DND-41 (cell line): Measurements from ENCODE around the gene C17orf114.

ENCODE experiments used
- ATAC-seq: fragments of 200-7000 bp; cut with Tn5 transposase; 3 replicates; pipeline ENCODE4 v1.9.1; 2021; ENCODE audit warnings: low read depth; ENCODE audit not compliant: insufficient read depth
- DNase-seq: peaks from one replicate; pipeline ENCODE4 v3.0.0-alpha.2; 2020
- H2AFZ ChIP-seq: 2 replicates; pipeline ENCODE4 v1.6.0; 2012; ENCODE audit warnings: low read depth, low read length
- H3K27ac ChIP-seq: 2 replicates; pipeline ENCODE4 v1.5.1; 2012; ENCODE audit warnings: low read length, inconsistent platforms
- H3K27me3 ChIP-seq: fragments of 200-600 bp; sonication (generic); 2 replicates; pipeline ENCODE4 v1.6.0; 2012; ENCODE audit warnings: low read length, mild to moderate bottlenecking, inconsistent platforms; ENCODE audit not compliant: insufficient read depth, poor library complexity
- H3K36me3 ChIP-seq: 2 replicates; pipeline ENCODE4 v1.5.1; 2012; ENCODE audit warnings: low read length, inconsistent platforms; ENCODE audit not compliant: insufficient read depth
- H3K4me1 ChIP-seq: 2 replicates; pipeline ENCODE4 v1.5.1; 2012; ENCODE audit warnings: mild to moderate bottlenecking, low read length; ENCODE audit not compliant: insufficient read depth
- H3K4me2 ChIP-seq: 2 replicates; pipeline ENCODE4 v1.6.0; 2012; ENCODE audit warnings: mild to moderate bottlenecking, moderate library complexity, low read length, inconsistent platforms; ENCODE audit not compliant: insufficient read depth
- H3K4me3 ChIP-seq, 2 experiments: fragments of 200-600 bp in 1 of 2; shearing (Covaris generic) in 1 of 2; 2 replicates each; pipeline ENCODE4 v1.5.1; 2012 to 2016; ENCODE audit warnings: inconsistent platforms in 2 of 2, low read length in 2 of 2, mild to moderate bottlenecking in 2 of 2, low read depth in 1 of 2, moderate library complexity in 1 of 2
- H3K79me2 ChIP-seq: 2 replicates; pipeline ENCODE4 v1.6.0; 2012; ENCODE audit warnings: low read length, inconsistent platforms; ENCODE audit not compliant: insufficient read depth
- H3K9ac ChIP-seq: 2 replicates; pipeline ENCODE4 v1.6.0; 2012; ENCODE audit warnings: low read depth, mild to moderate bottlenecking, inconsistent platforms, low read length, moderate library complexity
- H3K9me3 ChIP-seq: 2 replicates; pipeline ENCODE4 v1.5.1; 2012; ENCODE audit warnings: low read length, moderate library complexity, mild to moderate bottlenecking, inconsistent platforms; ENCODE audit not compliant: insufficient read depth, severe bottlenecking
- H4K20me1 ChIP-seq: 2 replicates; pipeline ENCODE4 v1.6.0; 2012; ENCODE audit warnings: low read length; ENCODE audit not compliant: insufficient read depth
- EZH2 ChIP-seq: IDR thresholded peaks from 3 replicates; pipeline ENCODE4 v1.6.1; 2012; ENCODE audit warnings: borderline replicate concordance, low read depth, mild to moderate bottlenecking, moderate library complexity, low read length, inconsistent platforms; ENCODE audit not compliant: severe bottlenecking
- TF ChIP-seq, protein P1 (sequence below): IDR thresholded peaks from 2 replicates; pipeline ENCODE4 v1.5.1; 2012; ENCODE audit warnings: borderline replicate concordance, low read length, moderate library complexity, mild to moderate bottlenecking; ENCODE audit not compliant: poor library complexity, severe bottlenecking; ENCODE audit errors: extremely low read depth

Gene C17orf114

DNA sequence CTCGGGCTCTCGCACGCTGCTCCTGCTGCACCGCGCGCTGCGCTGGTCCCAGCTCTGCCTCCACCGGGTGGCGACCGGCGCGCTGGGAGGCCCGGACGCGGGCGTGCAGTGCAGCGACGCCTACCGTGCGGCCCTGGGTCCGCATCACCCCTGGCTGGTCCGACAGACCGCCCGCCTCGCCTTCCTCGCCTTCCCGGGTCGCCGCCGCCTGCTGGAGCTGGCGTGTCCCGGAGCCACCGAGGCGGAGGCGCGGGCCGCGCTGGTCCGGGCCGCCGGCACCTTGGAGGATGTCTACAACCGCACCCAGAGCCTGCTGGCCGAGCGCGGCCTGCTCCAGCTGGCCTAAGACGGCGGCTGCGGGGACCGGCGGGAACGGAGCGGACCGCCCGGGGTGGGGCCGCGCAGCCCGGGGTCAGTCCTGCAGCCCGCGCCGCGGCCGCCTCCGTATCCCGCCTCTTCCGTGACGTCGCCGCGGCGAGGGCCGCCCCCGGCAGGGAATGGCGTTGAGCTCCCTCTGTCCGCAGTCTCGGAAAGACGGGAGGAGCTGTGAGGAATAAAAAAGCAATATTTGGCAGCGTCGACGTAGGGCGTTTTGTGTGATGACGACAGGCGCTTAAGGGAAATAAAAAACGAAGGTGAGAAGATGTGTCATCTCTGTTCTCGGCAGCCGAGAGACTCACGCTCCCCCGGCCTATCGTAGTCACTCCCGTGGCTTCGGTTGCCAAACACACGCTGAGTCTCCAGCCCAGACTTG lies 12.0 kb downstream of the C17orf114 start:
- DNase-seq (peak; percentile 79), ATAC-seq (peak; percentile 92)
- Histone ChIP-seq H3K4me1 (peaks cover 20% of the 10 kb centered on the region), H3K79me2 (peaks cover 2% of the 10 kb centered on the region; the same call in 1 of the 2 replicates), H3K9ac (peak overlapping the region; percentile 89), H3K27ac (peak overlapping the region; percentile 62), H3K4me2 (peak overlapping the region; percentile 98), H4K20me1 (no peaks in the 10 kb centered on the region), H3K27me3 (no peaks in the 10 kb centered on the region), H2AFZ (peak overlapping the region; percentile 96), H3K9me3 (no peaks in the 10 kb centered on the region), H3K4me3 (peak overlapping the region; percentile 62 to 70), H3K36me3 (no peaks in the 10 kb centered on the region)
- no peak for TF ChIP-seq EZH2
- TF ChIP-seq, protein P1, sequence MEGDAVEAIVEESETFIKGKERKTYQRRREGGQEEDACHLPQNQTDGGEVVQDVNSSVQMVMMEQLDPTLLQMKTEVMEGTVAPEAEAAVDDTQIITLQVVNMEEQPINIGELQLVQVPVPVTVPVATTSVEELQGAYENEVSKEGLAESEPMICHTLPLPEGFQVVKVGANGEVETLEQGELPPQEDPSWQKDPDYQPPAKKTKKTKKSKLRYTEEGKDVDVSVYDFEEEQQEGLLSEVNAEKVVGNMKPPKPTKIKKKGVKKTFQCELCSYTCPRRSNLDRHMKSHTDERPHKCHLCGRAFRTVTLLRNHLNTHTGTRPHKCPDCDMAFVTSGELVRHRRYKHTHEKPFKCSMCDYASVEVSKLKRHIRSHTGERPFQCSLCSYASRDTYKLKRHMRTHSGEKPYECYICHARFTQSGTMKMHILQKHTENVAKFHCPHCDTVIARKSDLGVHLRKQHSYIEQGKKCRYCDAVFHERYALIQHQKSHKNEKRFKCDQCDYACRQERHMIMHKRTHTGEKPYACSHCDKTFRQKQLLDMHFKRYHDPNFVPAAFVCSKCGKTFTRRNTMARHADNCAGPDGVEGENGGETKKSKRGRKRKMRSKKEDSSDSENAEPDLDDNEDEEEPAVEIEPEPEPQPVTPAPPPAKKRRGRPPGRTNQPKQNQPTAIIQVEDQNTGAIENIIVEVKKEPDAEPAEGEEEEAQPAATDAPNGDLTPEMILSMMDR: peak; percentile 80

DNA sequence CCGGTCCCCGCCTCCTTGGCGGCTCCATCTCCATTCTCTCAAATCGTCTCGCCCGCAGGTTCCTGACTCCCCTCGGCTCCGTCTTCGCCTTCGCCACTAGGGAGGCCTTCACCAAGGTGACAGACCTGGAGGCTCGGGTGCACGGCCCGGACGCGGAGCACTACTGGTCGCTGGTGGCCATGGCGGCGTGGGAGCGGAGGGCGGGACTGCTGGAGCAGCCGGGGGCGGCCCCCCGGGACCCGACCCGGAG lies 12.5 kb downstream of the C17orf114 start:
- TF ChIP-seq EZH2: no peak
- TF ChIP-seq, protein P1: no peak
- H3K27me3 ChIP-seq: no peaks in the 10 kb centered on the region
- ATAC-seq: no peak

DNA sequence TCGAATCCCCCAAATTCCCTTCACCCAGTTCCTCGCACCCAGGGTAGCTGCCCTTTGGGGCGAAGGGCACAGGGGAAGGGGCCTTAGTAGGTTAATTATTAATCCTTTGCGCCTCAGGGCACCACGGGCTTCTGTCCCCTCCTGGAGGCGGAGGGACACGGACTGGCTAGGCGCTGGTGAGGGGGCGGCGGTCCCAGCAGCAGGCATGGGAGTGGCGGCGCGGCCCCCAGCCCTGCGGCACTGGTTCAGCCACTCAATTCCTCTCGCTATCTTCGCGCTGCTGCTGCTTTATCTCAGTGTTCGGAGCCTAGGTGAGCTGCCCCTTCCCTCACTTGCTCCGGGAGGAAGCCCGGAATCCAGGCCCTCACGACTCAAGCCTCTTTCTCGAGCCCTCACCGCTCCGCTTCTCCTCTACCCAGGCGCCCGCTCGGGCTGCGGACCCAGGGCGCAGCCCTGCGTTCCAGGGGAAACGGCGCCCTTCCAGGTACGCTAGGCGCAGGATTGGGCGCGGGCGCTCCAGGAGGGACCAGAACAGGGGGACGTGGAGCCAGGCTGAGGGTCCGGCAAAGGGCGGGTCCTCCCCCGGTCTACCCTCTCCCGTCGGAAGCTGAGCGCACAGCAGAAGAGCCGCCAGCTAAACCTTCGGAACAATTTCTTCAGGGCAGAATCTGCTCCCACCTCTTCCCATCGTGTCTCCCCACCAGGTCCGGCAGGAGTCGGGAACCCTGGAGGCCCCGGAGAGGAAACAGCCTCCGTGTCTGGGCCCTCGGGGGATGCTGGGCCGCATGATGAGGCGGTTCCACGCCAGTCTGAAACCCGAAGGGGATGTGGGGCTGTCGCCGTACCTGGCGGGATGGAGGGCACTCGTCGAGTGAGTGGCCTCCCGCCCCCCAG lies 13.1 kb downstream of the C17orf114 start, which contains the start of gene GLTPD2:
Gene GLTPD2, plus strand, starts transcription at position 158 of the 894 bp plus-strand sequence. Its CDS starts 48 bp downstream, at position 206.
- H3K4me3 ChIP-seq: peak within 1 kb of the TSS; percentile 62 to 70
- TF ChIP-seq EZH2: no peak
- TF ChIP-seq, protein P1: no peak
- H3K4me1 ChIP-seq: peaks cover 20% of the 10 kb centered on the region
- H3K36me3 ChIP-seq: no peaks in the 10 kb centered on the region
- H3K9ac ChIP-seq: peak within 1 kb of the TSS; percentile 89
- peaks cover 2% of the 10 kb centered on the region; the same call in 1 of the 2 replicates for H3K79me2 ChIP-seq
- peak within 1 kb of the TSS; percentile 62 for H3K27ac ChIP-seq
- no peaks in the 10 kb centered on the region for H3K9me3 ChIP-seq
- no peaks in the 10 kb centered on the region for H4K20me1 ChIP-seq
- DNase-seq (no peak), ATAC-seq (no peak)
- H3K4me2 ChIP-seq: peak within 1 kb of the TSS; percentile 98
- peak within 1 kb of the TSS; percentile 96 for H2AFZ ChIP-seq
- no peaks in the 10 kb centered on the region for H3K27me3 ChIP-seq

More for the DNA sequence above, 12.5 kb downstream of the C17orf114 start:
- H3K9ac ChIP-seq: peak overlapping the region; percentile 89
- no peaks in the 10 kb centered on the region for H3K9me3 ChIP-seq
- H3K36me3 ChIP-seq: no peaks in the 10 kb centered on the region
- H3K4me2 ChIP-seq: peak overlapping the region; percentile 98
- H4K20me1 ChIP-seq: no peaks in the 10 kb centered on the region
- H3K79me2 ChIP-seq: peaks cover 2% of the 10 kb centered on the region; the same call in 1 of the 2 replicates
- H3K4me3 ChIP-seq: peak overlapping the region; percentile 62 to 70
- H2AFZ ChIP-seq: peak overlapping the region; percentile 96
- H3K4me1 ChIP-seq: peaks cover 20% of the 10 kb centered on the region
- H3K27ac ChIP-seq: peak overlapping the region; percentile 62
- DNase-seq: no peak
